HG03135 (cell line): Measurements from ENCODE around the gene KCNT1.

Experiments used
- ATAC-seq: cut with Tn5 transposase; IDR thresholded peaks from one replicate; pipeline ENCODE4 v1.9.1; 2021; ENCODE audit warnings: mild to moderate bottlenecking, moderate library complexity; ENCODE audit not compliant: unreplicated experiment

The KCNT1 gene

GRCh38 chr9:135724186-135724787 lies 22.3 kb downstream of the KCNT1 start:
- ATAC-seq: no peak

GRCh38 chr9:135726138-135726853 lies 24.3 kb downstream of the KCNT1 start:
- ATAC-seq: no peak

GRCh38 chr9:135727257-135727875 lies 25.4 kb downstream of the KCNT1 start:
- ATAC-seq: no peak

GRCh38 chr9:135728436-135729110 lies 26.6 kb downstream of the KCNT1 start:
- ATAC-seq: no peak

GRCh38 chr9:135729480-135729879 lies 27.5 kb downstream of the KCNT1 start:
- no peak for ATAC-seq

- no peak for ATAC-seq
Measured at GRCh38 chr9:135731454-135731853, 29.5 kb downstream of the KCNT1 start.

- no peak for ATAC-seq
Measured at GRCh38 chr9:135732569-135733257, 30.7 kb downstream of the KCNT1 start.

GRCh38 chr9:135734616-135735144 lies 32.7 kb downstream of the KCNT1 start:
- no peak for ATAC-seq

- no peak for ATAC-seq
Measured at GRCh38 chr9:135736272-135736978, 34.4 kb downstream of the KCNT1 start.

- ATAC-seq: no peak
Measured at GRCh38 chr9:135736979-135737839, 35.2 kb downstream of the KCNT1 start.

GRCh38 chr9:135737840-135738521 lies 36.0 kb downstream of the KCNT1 start:
- ATAC-seq: no peak

GRCh38 chr9:135739271-135740220 lies 37.6 kb downstream of the KCNT1 start:
- ATAC-seq: no peak

GRCh38 chr9:135741276-135742219 lies 39.6 kb downstream of the KCNT1 start:
- no peak for ATAC-seq

GRCh38 chr9:135743021-135743420 lies 41.0 kb downstream of the KCNT1 start:
- ATAC-seq: no peak

- no peak for ATAC-seq
Measured at GRCh38 chr9:135743546-135744332, 41.8 kb downstream of the KCNT1 start.
